ENCODE data around the gene PNPLA8. TPM values are rescaled to one million over a fixed set of nuclear protein-coding genes. Genes with fewer than 3 reads are reported as not detected.

Gene PNPLA8
- total RNA-seq, 3 donors from 2014 or later (not counting 1 experiment from before 2014, with no cell fraction given), result 68.6 to 80.2 (median 68.9) TPM

DNA sequence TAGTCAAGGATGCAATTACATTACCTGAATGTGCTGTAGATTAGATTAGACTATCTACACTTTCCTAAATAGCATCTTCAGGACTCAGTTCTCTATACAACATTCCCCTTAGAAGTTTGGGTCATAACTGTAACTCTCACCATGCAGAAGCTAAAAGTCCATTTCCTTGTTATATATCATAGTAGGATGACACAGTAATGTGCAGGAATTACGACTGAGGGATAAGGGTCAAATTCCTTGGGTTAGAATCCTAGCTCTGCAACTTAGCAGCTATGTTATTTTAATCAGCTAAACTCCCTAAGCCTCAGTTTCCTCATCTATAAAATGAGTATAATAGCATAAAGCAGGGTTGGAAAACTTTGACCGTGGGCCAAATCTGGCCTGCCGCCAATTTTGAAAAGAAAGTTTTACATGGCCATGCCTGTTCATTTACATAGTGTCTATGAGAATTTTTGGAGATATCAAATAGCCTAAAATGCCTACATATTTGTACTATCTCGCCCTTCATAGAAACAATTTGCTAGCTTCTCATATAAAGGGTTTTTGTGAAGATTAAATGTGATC lies 84.5 kb downstream of the PNPLA8 start:
- Histone ChIP-seq H3K4me3 (ENCODE audit: low read length) (no peak overlapping the region), H3K27me3 (ENCODE audit: control insufficient read depth, insufficient read depth, low read length) (peaks cover 2% of the 10 kb centered on the region), H3K9me3 (ENCODE audit: control insufficient read depth, insufficient read depth, low read length) (no peaks in the 10 kb centered on the region), H3K27ac (ENCODE audit: low read length) (no peak overlapping the region), H3K4me1 (ENCODE audit: control insufficient read depth, insufficient read depth, low read length) (no peaks in the 10 kb centered on the region), H3K36me3 (ENCODE audit: control insufficient read depth, insufficient read depth, low read length) (no peaks in the 10 kb centered on the region)
- no peaks in the 10 kb centered on the region for H3K4me1 Mint-ChIP-seq
- TF ChIP-seq, protein P1, sequence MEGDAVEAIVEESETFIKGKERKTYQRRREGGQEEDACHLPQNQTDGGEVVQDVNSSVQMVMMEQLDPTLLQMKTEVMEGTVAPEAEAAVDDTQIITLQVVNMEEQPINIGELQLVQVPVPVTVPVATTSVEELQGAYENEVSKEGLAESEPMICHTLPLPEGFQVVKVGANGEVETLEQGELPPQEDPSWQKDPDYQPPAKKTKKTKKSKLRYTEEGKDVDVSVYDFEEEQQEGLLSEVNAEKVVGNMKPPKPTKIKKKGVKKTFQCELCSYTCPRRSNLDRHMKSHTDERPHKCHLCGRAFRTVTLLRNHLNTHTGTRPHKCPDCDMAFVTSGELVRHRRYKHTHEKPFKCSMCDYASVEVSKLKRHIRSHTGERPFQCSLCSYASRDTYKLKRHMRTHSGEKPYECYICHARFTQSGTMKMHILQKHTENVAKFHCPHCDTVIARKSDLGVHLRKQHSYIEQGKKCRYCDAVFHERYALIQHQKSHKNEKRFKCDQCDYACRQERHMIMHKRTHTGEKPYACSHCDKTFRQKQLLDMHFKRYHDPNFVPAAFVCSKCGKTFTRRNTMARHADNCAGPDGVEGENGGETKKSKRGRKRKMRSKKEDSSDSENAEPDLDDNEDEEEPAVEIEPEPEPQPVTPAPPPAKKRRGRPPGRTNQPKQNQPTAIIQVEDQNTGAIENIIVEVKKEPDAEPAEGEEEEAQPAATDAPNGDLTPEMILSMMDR (IDR thresholded peaks at IDR 0.05), result no peak
- no peaks in the 10 kb centered on the region for H3K36me3 Mint-ChIP-seq
- no CpG with 5 or more reads among the region's 4 CpGs for WGBS (ENCODE audit: insufficient coverage)
- H3K4me3 Mint-ChIP-seq, result no peak overlapping the region
- intact Hi-C loops (cut with micrococcal nuclease), result no loop called here
- H3K9me3 Mint-ChIP-seq, result peaks cover 0 to 3% of the 10 kb centered on the region in 2 donors
- peaks cover 5 to 6% of the 10 kb centered on the region in 2 donors for H3K27me3 Mint-ChIP-seq (ENCODE audit: low read depth in 2 of 2)
- H3K27ac Mint-ChIP-seq, result no peak overlapping the region
- no peak for DNase-seq
- no peak for ATAC-seq

DNA sequence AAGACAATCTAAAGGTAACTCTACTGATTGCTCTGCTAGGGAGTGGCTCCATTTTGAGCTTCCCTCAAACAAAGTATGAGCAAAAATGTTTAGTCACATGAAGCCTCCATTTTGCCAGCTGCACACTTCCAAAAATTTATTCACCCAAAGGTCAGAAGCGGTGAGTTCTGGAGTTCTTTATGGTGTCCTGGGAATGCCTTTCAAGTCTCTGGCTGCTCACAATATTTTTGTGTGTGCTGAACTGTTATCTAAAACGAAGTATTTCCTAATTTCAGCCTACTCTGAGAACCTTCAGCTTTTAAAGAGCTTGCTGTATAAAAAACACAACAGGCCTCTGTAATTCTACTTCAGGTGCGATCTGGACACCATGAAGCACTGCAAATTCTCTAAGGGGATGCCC lies 85.3 kb downstream of the PNPLA8 start:
- Histone ChIP-seq H3K4me3 (ENCODE audit: low read length) (no peak overlapping the region), H3K9me3 (ENCODE audit: control insufficient read depth, insufficient read depth, low read length) (no peaks in the 10 kb centered on the region), H3K27me3 (ENCODE audit: control insufficient read depth, insufficient read depth, low read length) (peaks cover 2% of the 10 kb centered on the region), H3K27ac (ENCODE audit: low read length) (no peak overlapping the region), H3K4me1 (ENCODE audit: control insufficient read depth, insufficient read depth, low read length) (no peaks in the 10 kb centered on the region), H3K36me3 (ENCODE audit: control insufficient read depth, insufficient read depth, low read length) (no peaks in the 10 kb centered on the region)
- no peak for ATAC-seq
- TF ChIP-seq, protein P1 (IDR thresholded peaks at IDR 0.05), result no peak
- 94% methylated on average over 3 of the region's 3 CpGs for WGBS (ENCODE audit: insufficient coverage)
- peaks cover 0 to 3% of the 10 kb centered on the region in 2 donors for H3K9me3 Mint-ChIP-seq
- no peaks in the 10 kb centered on the region for H3K36me3 Mint-ChIP-seq
- H3K27me3 Mint-ChIP-seq (ENCODE audit: low read depth in 2 of 2), result peaks cover 6% of the 10 kb centered on the region in 2 donors
- no peaks in the 10 kb centered on the region for H3K4me1 Mint-ChIP-seq
- H3K4me3 Mint-ChIP-seq, result no peak overlapping the region
- DNase-seq, result no peak
- no peak overlapping the region for H3K27ac Mint-ChIP-seq
- intact Hi-C loops (cut with micrococcal nuclease), result no loop called here

- H3K9me3 Mint-ChIP-seq, result peaks cover 0 to 4% of the 10 kb centered on the region in 2 donors
- intact Hi-C loops (cut with micrococcal nuclease), result no loop called here
- TF ChIP-seq, protein P1 (IDR thresholded peaks at IDR 0.05), result no peak
- ATAC-seq, result no peak
- Histone ChIP-seq H3K27me3 (ENCODE audit: control insufficient read depth, insufficient read depth, low read length) (peaks cover 2% of the 10 kb centered on the region), H3K9me3 (ENCODE audit: control insufficient read depth, insufficient read depth, low read length) (no peaks in the 10 kb centered on the region), H3K4me3 (ENCODE audit: low read length) (no peak overlapping the region), H3K27ac (ENCODE audit: low read length) (no peak overlapping the region), H3K36me3 (ENCODE audit: control insufficient read depth, insufficient read depth, low read length) (no peaks in the 10 kb centered on the region), H3K4me1 (ENCODE audit: control insufficient read depth, insufficient read depth, low read length) (no peaks in the 10 kb centered on the region)
- H3K27me3 Mint-ChIP-seq (ENCODE audit: low read depth in 2 of 2), result peaks cover 13 to 14% of the 10 kb centered on the region in 2 donors
- no peak for DNase-seq
- no peak overlapping the region for H3K27ac Mint-ChIP-seq
- no peaks in the 10 kb centered on the region for H3K36me3 Mint-ChIP-seq
- no peak overlapping the region for H3K4me3 Mint-ChIP-seq
- no peaks in the 10 kb centered on the region for H3K4me1 Mint-ChIP-seq
- WGBS (ENCODE audit: insufficient coverage), result 93% methylated on average over 3 of the region's 3 CpGs
Observed at GRCh38 chr7:108436906-108437305, 89.0 kb downstream of the PNPLA8 start.

DNA sequence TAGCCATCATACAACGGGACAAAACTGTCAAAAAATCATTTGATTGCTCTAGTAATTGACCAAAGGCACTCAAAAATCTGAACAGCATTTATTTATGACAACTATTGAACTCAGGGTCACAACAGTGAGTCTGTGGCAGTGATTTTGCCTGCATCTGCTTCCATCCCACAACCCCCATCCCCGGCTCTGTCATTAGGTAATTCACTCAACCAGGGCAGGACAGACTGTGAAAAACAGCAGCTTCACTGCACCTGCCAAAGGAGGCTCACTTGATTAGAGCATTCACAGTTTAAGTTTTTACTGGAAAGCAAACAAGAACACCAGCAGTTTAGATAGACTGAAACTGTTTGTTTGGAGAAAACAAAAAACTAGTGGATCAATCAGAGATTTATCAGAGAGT lies 91.9 kb downstream of the PNPLA8 start:
- Histone ChIP-seq H3K36me3 (ENCODE audit: control insufficient read depth, insufficient read depth, low read length) (no peaks in the 10 kb centered on the region), H3K4me3 (ENCODE audit: low read length) (no peak overlapping the region), H3K9me3 (ENCODE audit: control insufficient read depth, insufficient read depth, low read length) (no peaks in the 10 kb centered on the region), H3K4me1 (ENCODE audit: control insufficient read depth, insufficient read depth, low read length) (no peaks in the 10 kb centered on the region), H3K27ac (ENCODE audit: low read length) (no peak overlapping the region), H3K27me3 (ENCODE audit: control insufficient read depth, insufficient read depth, low read length) (peaks cover 1% of the 10 kb centered on the region)
- intact Hi-C loops (cut with micrococcal nuclease), result no loop called here
- no peak for ATAC-seq
- Mint-ChIP-seq H3K4me1 (no peaks in the 10 kb centered on the region), H3K27ac (no peak overlapping the region), H3K9me3 (peaks cover 0 to 4% of the 10 kb centered on the region in 2 donors), H3K36me3 (no peaks in the 10 kb centered on the region), H3K4me3 (no peak overlapping the region), H3K27me3 (ENCODE audit: low read depth in 2 of 2) (peaks cover 23% of the 10 kb centered on the region in 2 donors)
- TF ChIP-seq, protein P1 (IDR thresholded peaks at IDR 0.05), result no peak
- WGBS (ENCODE audit: insufficient coverage), result 70% methylated on average over 2 of the region's 2 CpGs
- DNase-seq, result no peak
